ENCODE measurements around the gene CYP2E1.

Gene CYP2E1

GRCh38 chr10:133544506-133544905 lies 17.3 kb downstream of the CYP2E1 start:
- no peak overlapping the region for H3K4me3 ChIP-seq (ENCODE audit: low read depth, low read length)
- no peaks in the 10 kb centered on the region for H3K27me3 ChIP-seq (replicated peaks)
- H3K36me3 ChIP-seq (replicated peaks), result no peaks in the 10 kb centered on the region
- no peak overlapping the region for H3K27ac ChIP-seq
- DNase-seq, result no peak
- TF ChIP-seq, protein P1, sequence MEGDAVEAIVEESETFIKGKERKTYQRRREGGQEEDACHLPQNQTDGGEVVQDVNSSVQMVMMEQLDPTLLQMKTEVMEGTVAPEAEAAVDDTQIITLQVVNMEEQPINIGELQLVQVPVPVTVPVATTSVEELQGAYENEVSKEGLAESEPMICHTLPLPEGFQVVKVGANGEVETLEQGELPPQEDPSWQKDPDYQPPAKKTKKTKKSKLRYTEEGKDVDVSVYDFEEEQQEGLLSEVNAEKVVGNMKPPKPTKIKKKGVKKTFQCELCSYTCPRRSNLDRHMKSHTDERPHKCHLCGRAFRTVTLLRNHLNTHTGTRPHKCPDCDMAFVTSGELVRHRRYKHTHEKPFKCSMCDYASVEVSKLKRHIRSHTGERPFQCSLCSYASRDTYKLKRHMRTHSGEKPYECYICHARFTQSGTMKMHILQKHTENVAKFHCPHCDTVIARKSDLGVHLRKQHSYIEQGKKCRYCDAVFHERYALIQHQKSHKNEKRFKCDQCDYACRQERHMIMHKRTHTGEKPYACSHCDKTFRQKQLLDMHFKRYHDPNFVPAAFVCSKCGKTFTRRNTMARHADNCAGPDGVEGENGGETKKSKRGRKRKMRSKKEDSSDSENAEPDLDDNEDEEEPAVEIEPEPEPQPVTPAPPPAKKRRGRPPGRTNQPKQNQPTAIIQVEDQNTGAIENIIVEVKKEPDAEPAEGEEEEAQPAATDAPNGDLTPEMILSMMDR (IDR thresholded peaks at IDR 0.05; ENCODE audit: low read depth, low read length, missing control alignments), result no peak
- in situ Hi-C loops (cut with HindIII; ENCODE audit: low pct_ligation_motif_present, low sequenced_read_pairs), result no loop called here

DNA sequence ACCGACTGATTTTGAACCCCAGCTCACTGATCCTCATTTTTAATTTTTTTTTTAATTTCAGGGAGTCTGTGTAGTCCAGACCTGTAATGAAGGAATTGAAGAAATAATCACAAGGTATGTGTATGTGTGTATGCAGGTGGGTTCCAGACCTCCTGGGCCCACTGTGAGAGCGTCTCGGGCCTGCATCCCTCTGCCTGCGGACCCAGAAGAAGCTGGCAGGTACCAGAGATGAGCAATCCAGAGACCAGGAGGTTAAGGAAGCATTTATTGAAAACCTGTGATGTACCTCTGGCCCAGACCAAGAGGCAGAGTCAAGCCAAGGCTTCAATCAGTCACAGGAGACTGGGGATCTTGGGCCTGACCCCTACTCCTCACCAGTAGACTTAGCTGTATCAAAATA lies 27.4 kb downstream of the CYP2E1 start:
- TF ChIP-seq, protein P1 (IDR thresholded peaks at IDR 0.05; ENCODE audit: low read depth, low read length, missing control alignments), result no peak
- H3K27ac ChIP-seq, result no peak overlapping the region
- in situ Hi-C loops (cut with HindIII; ENCODE audit: low pct_ligation_motif_present, low sequenced_read_pairs), result no loop called here
- H3K36me3 ChIP-seq (replicated peaks), result no peaks in the 10 kb centered on the region
- no peaks in the 10 kb centered on the region for H3K27me3 ChIP-seq (replicated peaks)
- no peak for DNase-seq
- no peak overlapping the region for H3K4me3 ChIP-seq (ENCODE audit: low read depth, low read length)

DNA sequence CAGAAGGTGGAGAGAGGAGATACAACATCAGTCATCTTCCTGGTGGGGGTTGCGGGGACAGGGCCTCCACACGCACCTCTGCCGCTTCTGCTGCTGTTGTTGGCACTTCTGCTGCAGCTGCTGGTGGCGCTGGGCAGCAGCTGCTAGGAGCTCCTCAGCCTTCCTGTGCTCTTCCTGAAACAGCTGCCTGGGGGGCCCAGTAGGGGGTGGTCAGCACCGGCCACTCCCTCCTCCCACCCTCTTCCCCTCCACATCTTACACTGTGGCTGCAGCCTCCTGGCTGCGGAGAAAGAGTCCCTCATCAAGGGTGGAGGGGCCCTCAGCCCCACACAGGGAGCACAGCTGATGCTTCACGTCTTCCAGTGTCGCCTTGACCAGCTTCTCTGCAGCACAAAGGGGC lies 28.4 kb downstream of the CYP2E1 start:
- H3K27ac ChIP-seq, result no peak overlapping the region
- TF ChIP-seq, protein P1 (IDR thresholded peaks at IDR 0.05; ENCODE audit: low read depth, low read length, missing control alignments), result no peak
- H3K4me3 ChIP-seq (ENCODE audit: low read depth, low read length), result no peak overlapping the region
- no peaks in the 10 kb centered on the region for H3K27me3 ChIP-seq (replicated peaks)
- no peak for DNase-seq
- no peaks in the 10 kb centered on the region for H3K36me3 ChIP-seq (replicated peaks)
- in situ Hi-C loops (cut with HindIII; ENCODE audit: low pct_ligation_motif_present, low sequenced_read_pairs), result no loop called here

DNA sequence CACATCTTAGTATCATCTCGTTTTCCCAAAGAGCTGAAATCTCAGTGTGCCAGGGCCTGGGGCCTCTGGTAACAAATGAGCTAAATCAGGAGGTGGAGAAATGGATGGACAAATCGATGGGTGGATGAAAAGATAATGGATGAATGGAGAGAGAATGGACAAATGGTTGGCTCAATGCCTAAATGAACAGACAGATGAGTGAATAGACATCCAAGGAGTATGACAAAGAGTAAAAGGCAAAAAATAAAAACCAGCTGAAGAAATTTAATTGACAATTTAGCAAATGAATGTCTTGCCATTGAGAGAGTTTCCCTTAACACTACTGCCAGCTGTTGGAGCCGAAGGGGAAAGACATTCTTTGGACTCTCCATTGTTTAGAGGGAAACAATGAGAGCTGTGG lies 30.2 kb downstream of the CYP2E1 start:
- TF ChIP-seq, protein P1 (IDR thresholded peaks at IDR 0.05; ENCODE audit: low read depth, low read length, missing control alignments), result no peak
- no peak for DNase-seq
- no peak overlapping the region for H3K27ac ChIP-seq
- in situ Hi-C loops (cut with HindIII; ENCODE audit: low pct_ligation_motif_present, low sequenced_read_pairs), result no loop called here
- H3K27me3 ChIP-seq (replicated peaks), result no peaks in the 10 kb centered on the region
- H3K4me3 ChIP-seq (ENCODE audit: low read depth, low read length), result no peak overlapping the region
- no peaks in the 10 kb centered on the region for H3K36me3 ChIP-seq (replicated peaks)

- in situ Hi-C loops (cut with HindIII; ENCODE audit: low pct_ligation_motif_present, low sequenced_read_pairs), result no loop called here
- Histone ChIP-seq H3K27ac (no peak overlapping the region), H3K36me3 (replicated peaks) (no peaks in the 10 kb centered on the region), H3K4me3 (ENCODE audit: low read depth, low read length) (no peak overlapping the region), H3K27me3 (replicated peaks) (no peaks in the 10 kb centered on the region)
- TF ChIP-seq, protein P1 (IDR thresholded peaks at IDR 0.05; ENCODE audit: low read depth, low read length, missing control alignments), result no peak
- DNase-seq, result no peak
Observed at GRCh38 chr10:133559216-133559615, 32.1 kb downstream of the CYP2E1 start.

GRCh38 chr10:133564816-133565215 lies 37.7 kb downstream of the CYP2E1 start:
- no peak overlapping the region for H3K4me3 ChIP-seq (ENCODE audit: low read depth, low read length)
- in situ Hi-C loops (cut with HindIII; ENCODE audit: low pct_ligation_motif_present, low sequenced_read_pairs), result no loop called here
- H3K27me3 ChIP-seq (replicated peaks), result no peaks in the 10 kb centered on the region
- DNase-seq, result no peak
- TF ChIP-seq, protein P1 (IDR thresholded peaks at IDR 0.05; ENCODE audit: low read depth, low read length, missing control alignments), result no peak
- H3K36me3 ChIP-seq (replicated peaks), result no peaks in the 10 kb centered on the region
- H3K27ac ChIP-seq, result no peak overlapping the region
